ENCODE results near the gene PCDHGA3. TPM values are rescaled to one million over a fixed set of nuclear protein-coding genes. Genes with fewer than 3 reads are reported as not detected.

PCDHGA3 gene
- polyA plus RNA-seq, 1 of the 3 experiments (the other 2 are of a cell fraction), result 0.33 TPM

GRCh38 chr5:141306630-141307029 lies 37.0 kb upstream of the PCDHGA3 start:
- H3K79me2 ChIP-seq (ENCODE audit: insufficient read depth), result peaks cover 45% of the 10 kb centered on the region; the same call in 1 of the 2 replicates
- ChIA-PET POLR2A (no interaction called here), CTCF (interaction anchor here (0.6 kb wide), 1 partner anchor 11 kb away, joined by 3 read pairs; no protein-coding TSS in a partner anchor)
- no peaks in the 10 kb centered on the region for H3K27me3 ChIP-seq (ENCODE audit: insufficient read depth)
- no peak overlapping the region for H3K4me2 ChIP-seq
- DNase-seq, result no peak
- no peaks in the 10 kb centered on the region for H3F3A ChIP-seq (replicated peaks; ENCODE audit: insufficient read depth)
- WGBS (ENCODE audit: low lambda C conversion rate), result 92% methylated on average over 1 of the region's 1 CpG
- H3K9me3 ChIP-seq, result 0 out of 2 replicates have a peak, but pooled peaks cover 8% of the 10 kb centered on the region
- no peak overlapping the region for H3K4me3 ChIP-seq (ENCODE audit: low read depth in 2 of 2, low read length in 1 of 2)
- H3K9ac ChIP-seq, result no peak overlapping the region
- no peaks in the 10 kb centered on the region for H4K20me1 ChIP-seq (ENCODE audit: insufficient read depth)
- no peak overlapping the region for H2AFZ ChIP-seq (ENCODE audit: low read depth)
- H3K4me1 ChIP-seq (ENCODE audit: control insufficient read depth in 1 of 2, insufficient read depth in 2 of 2, low read depth in 1 of 2, low read length in 1 of 2), result no peaks in the 10 kb centered on the region
- TF ChIP-seq RCOR1 (IDR thresholded peaks at IDR 0.05; ENCODE audit: low read length), result no peak
- TF ChIP-seq MEF2A (IDR thresholded peaks at IDR 0.05; ENCODE audit: borderline replicate concordance, low read depth), result no peak
- TF ChIP-seq RXRA (IDR thresholded peaks at IDR 0.05; ENCODE audit: borderline replicate concordance, low read depth), result no peak
- TF ChIP-seq GABPA (IDR thresholded peaks at IDR 0.05; ENCODE audit: low read depth), result no peak
- no peak for TF ChIP-seq NRF1 (IDR thresholded peaks at IDR 0.05; ENCODE audit: low read depth, low read length)
- TF ChIP-seq, protein P1, sequence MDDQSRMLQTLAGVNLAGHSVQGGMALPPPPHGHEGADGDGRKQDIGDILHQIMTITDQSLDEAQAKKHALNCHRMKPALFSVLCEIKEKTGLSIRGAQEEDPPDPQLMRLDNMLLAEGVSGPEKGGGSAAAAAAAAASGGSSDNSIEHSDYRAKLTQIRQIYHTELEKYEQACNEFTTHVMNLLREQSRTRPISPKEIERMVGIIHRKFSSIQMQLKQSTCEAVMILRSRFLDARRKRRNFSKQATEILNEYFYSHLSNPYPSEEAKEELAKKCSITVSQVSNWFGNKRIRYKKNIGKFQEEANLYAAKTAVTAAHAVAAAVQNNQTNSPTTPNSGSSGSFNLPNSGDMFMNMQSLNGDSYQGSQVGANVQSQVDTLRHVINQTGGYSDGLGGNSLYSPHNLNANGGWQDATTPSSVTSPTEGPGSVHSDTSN (IDR thresholded peaks at IDR 0.05), result no peak
- TF ChIP-seq RAD21 (IDR thresholded peaks at IDR 0.05; ENCODE audit: low read length), result no peak
- TF ChIP-seq EZH2phosphoT487 (IDR thresholded peaks at IDR 0.05; ENCODE audit: borderline replicate concordance, low read depth), result no peak
- no peak for TF ChIP-seq EP300 (IDR thresholded peaks at IDR 0.05; ENCODE audit: borderline replicate concordance in 1 of 2, low read depth in 1 of 2, low read length in 1 of 2)
- no peak for TF ChIP-seq POLR2AphosphoS5 (IDR thresholded peaks at IDR 0.05; ENCODE audit: low read depth, low read length)
- TF ChIP-seq FOXM1 (IDR thresholded peaks at IDR 0.05; ENCODE audit: low read depth), result no peak
- no peak for TF ChIP-seq MXI1 (IDR thresholded peaks at IDR 0.05; ENCODE audit: low read depth, low read length)
- no peak for TF ChIP-seq SIN3A (IDR thresholded peaks at IDR 0.05; ENCODE audit: borderline replicate concordance, low read depth, low read length)
- TF ChIP-seq JUND (IDR thresholded peaks at IDR 0.05), result no peak
- TF ChIP-seq RFX5 (IDR thresholded peaks at IDR 0.05; ENCODE audit: low read length), result no peak
- no peak overlapping the region for H3K27ac ChIP-seq (ENCODE audit: low read depth in 2 of 2, low read length in 1 of 2)
- no peaks in the 10 kb centered on the region for H3K9me2 ChIP-seq
- H3K36me3 ChIP-seq (replicated peaks in 1 of 2; ENCODE audit: control insufficient read depth in 1 of 2, insufficient read depth in 2 of 2, low read length in 1 of 2), result no peaks in the 10 kb centered on the region

- DNase-seq, result no peak
- H2AFZ ChIP-seq (ENCODE audit: low read depth), result no peak overlapping the region
- H3K9ac ChIP-seq, result no peak overlapping the region
- no peaks in the 10 kb centered on the region; the same call in 1 of the 2 replicates for H4K20me1 ChIP-seq (ENCODE audit: insufficient read depth)
- H3K4me1 ChIP-seq (ENCODE audit: control insufficient read depth in 1 of 2, insufficient read depth in 2 of 2, low read depth in 1 of 2, low read length in 1 of 2), result no peaks in the 10 kb centered on the region
- no peaks in the 10 kb centered on the region for H3K9me2 ChIP-seq
- no peak overlapping the region for H3K4me3 ChIP-seq (ENCODE audit: low read depth in 2 of 2, low read length in 1 of 2)
- peaks cover 34% of the 10 kb centered on the region for H3K9me3 ChIP-seq
- ChIA-PET POLR2A (no interaction called here), CTCF (interaction anchor here (1.3 kb wide), 1 partner anchor 25 kb away, joined by 3 read pairs; the partner anchor contains the start of gene PCDHGA2)
- no peaks in the 10 kb centered on the region for H3K27me3 ChIP-seq (ENCODE audit: insufficient read depth)
- H3F3A ChIP-seq (replicated peaks; ENCODE audit: insufficient read depth), result peaks cover 10% of the 10 kb centered on the region
- peaks cover 93% of the 10 kb centered on the region for H3K79me2 ChIP-seq (ENCODE audit: insufficient read depth)
- H3K36me3 ChIP-seq (replicated peaks in 1 of 2; ENCODE audit: control insufficient read depth in 1 of 2, insufficient read depth in 2 of 2, low read length in 1 of 2), result peaks cover 13 to 58% of the 10 kb centered on the region in 2 experiments
- no peak overlapping the region for H3K4me2 ChIP-seq
- H3K27ac ChIP-seq (ENCODE audit: low read depth in 2 of 2, low read length in 1 of 2), result no peak overlapping the region
- TF ChIP-seq, protein P2, sequence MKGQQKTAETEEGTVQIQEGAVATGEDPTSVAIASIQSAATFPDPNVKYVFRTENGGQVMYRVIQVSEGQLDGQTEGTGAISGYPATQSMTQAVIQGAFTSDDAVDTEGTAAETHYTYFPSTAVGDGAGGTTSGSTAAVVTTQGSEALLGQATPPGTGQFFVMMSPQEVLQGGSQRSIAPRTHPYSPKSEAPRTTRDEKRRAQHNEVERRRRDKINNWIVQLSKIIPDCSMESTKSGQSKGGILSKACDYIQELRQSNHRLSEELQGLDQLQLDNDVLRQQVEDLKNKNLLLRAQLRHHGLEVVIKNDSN (IDR thresholded peaks at IDR 0.05; ENCODE audit: borderline replicate concordance, low read depth), result no peak
- TF ChIP-seq ELF1 (IDR thresholded peaks at IDR 0.05), result no peak
- no peak for TF ChIP-seq MXI1 (IDR thresholded peaks at IDR 0.05; ENCODE audit: low read depth, low read length)
- TF ChIP-seq RCOR1 (IDR thresholded peaks at IDR 0.05; ENCODE audit: low read length), result no peak
- no peak for TF ChIP-seq RXRA (IDR thresholded peaks at IDR 0.05; ENCODE audit: borderline replicate concordance, low read depth)
- TF ChIP-seq, protein P1 (IDR thresholded peaks at IDR 0.05), result no peak
- no peak for TF ChIP-seq NRF1 (IDR thresholded peaks at IDR 0.05; ENCODE audit: low read depth, low read length)
- TF ChIP-seq, protein P3, sequence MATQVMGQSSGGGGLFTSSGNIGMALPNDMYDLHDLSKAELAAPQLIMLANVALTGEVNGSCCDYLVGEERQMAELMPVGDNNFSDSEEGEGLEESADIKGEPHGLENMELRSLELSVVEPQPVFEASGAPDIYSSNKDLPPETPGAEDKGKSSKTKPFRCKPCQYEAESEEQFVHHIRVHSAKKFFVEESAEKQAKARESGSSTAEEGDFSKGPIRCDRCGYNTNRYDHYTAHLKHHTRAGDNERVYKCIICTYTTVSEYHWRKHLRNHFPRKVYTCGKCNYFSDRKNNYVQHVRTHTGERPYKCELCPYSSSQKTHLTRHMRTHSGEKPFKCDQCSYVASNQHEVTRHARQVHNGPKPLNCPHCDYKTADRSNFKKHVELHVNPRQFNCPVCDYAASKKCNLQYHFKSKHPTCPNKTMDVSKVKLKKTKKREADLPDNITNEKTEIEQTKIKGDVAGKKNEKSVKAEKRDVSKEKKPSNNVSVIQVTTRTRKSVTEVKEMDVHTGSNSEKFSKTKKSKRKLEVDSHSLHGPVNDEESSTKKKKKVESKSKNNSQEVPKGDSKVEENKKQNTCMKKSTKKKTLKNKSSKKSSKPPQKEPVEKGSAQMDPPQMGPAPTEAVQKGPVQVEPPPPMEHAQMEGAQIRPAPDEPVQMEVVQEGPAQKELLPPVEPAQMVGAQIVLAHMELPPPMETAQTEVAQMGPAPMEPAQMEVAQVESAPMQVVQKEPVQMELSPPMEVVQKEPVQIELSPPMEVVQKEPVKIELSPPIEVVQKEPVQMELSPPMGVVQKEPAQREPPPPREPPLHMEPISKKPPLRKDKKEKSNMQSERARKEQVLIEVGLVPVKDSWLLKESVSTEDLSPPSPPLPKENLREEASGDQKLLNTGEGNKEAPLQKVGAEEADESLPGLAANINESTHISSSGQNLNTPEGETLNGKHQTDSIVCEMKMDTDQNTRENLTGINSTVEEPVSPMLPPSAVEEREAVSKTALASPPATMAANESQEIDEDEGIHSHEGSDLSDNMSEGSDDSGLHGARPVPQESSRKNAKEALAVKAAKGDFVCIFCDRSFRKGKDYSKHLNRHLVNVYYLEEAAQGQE (IDR thresholded peaks at IDR 0.05; ENCODE audit: low read depth, low read length), result no peak
- no peak for TF ChIP-seq RAD21 (IDR thresholded peaks at IDR 0.05; ENCODE audit: low read length)
- TF ChIP-seq FOXM1 (IDR thresholded peaks at IDR 0.05; ENCODE audit: low read depth), result no peak
- TF ChIP-seq GATA2 (CRISPR knock-in tag; IDR thresholded peaks at IDR 0.05), result no peak
- no peak for TF ChIP-seq IRF3 (IDR thresholded peaks at IDR 0.05; ENCODE audit: low read depth, low read length)
- no peak for TF ChIP-seq TEAD4 (IDR thresholded peaks at IDR 0.05; ENCODE audit: borderline replicate concordance, insufficient read depth)
These were observed 29.9 kb upstream of the PCDHGA3 start for GRCh38 chr5:141313711-141314110.

Data from SK-N-SH (cell line).